T-helper 2 cell treated with Interferon-gamma antibody and Interleukin-4, amounts not matched to agents 5 μg/mL and 100 μg/mL, for 36 hours (primary cell): ENCODE measurements around the gene TMEM181.

Source experiments
- DNase-seq: peaks from one replicate; pipeline ENCODE4 v3.0.0; 2021; ENCODE audit warnings: low spot score
- H3K27ac Mint-ChIP-seq: one replicate; pipeline ENCODE4 v1.8.0; 2021; ENCODE audit warnings: mild to moderate bottlenecking, mixed read lengths
- H3K27me3 Mint-ChIP-seq: one replicate; pipeline ENCODE4 v1.8.0; 2021; ENCODE audit warnings: low read depth, mixed read lengths
- H3K36me3 Mint-ChIP-seq: one replicate; pipeline ENCODE4 v1.8.0; 2021; ENCODE audit warnings: low read depth, mixed read lengths
- H3K4me1 Mint-ChIP-seq: one replicate; pipeline ENCODE4 v1.8.0; 2021; ENCODE audit warnings: low read depth, mixed read lengths
- H3K4me3 Mint-ChIP-seq: one replicate; pipeline ENCODE4 v1.8.0; 2022; ENCODE audit warnings: mild to moderate bottlenecking, moderate library complexity, mixed read lengths
- H3K9me3 Mint-ChIP-seq: one replicate; pipeline ENCODE4 v1.8.0; 2021; ENCODE audit warnings: mixed read lengths

TMEM181 gene

GRCh38 chr6:158561938-158562337, 2.0 kb downstream of the TMEM181 start:
- DNase-seq: no peak
- H3K27ac Mint-ChIP-seq: no peak overlapping the region
- H3K4me1 Mint-ChIP-seq: peaks cover 55% of the 10 kb centered on the region
- H3K4me3 Mint-ChIP-seq: peak overlapping the region; percentile 99
- peaks cover 19% of the 10 kb centered on the region for H3K36me3 Mint-ChIP-seq
- peaks cover 3% of the 10 kb centered on the region for H3K27me3 Mint-ChIP-seq
- no peaks in the 10 kb centered on the region for H3K9me3 Mint-ChIP-seq

GRCh38 chr6:158564243-158565121, 4.6 kb downstream of the TMEM181 start:
- peak overlapping the region; percentile 70 for H3K27ac Mint-ChIP-seq

GRCh38 chr6:158565122-158565429, 5.2 kb downstream of the TMEM181 start:
- Mint-ChIP-seq H3K27ac (peak overlapping the region; percentile 70), H3K4me3 (peak overlapping the region; percentile 42), H3K4me1 (peaks cover 70% of the 10 kb centered on the region), H3K9me3 (no peaks in the 10 kb centered on the region), H3K36me3 (peaks cover 21% of the 10 kb centered on the region), H3K27me3 (no peaks in the 10 kb centered on the region)
- DNase-seq: no peak

More at GRCh38 chr6:158564243-158565121, 4.6 kb downstream of the TMEM181 start:
- DNase-seq: no peak
- H3K9me3 Mint-ChIP-seq: no peaks in the 10 kb centered on the region
- H3K36me3 Mint-ChIP-seq: peaks cover 21% of the 10 kb centered on the region
- H3K27me3 Mint-ChIP-seq: no peaks in the 10 kb centered on the region
- peak overlapping the region; percentile 54 for H3K4me3 Mint-ChIP-seq
- peaks cover 70% of the 10 kb centered on the region for H3K4me1 Mint-ChIP-seq

GRCh38 chr6:158565482-158566040, 5.7 kb downstream of the TMEM181 start:
- Mint-ChIP-seq H3K27me3 (no peaks in the 10 kb centered on the region), H3K4me1 (peaks cover 70% of the 10 kb centered on the region), H3K9me3 (no peaks in the 10 kb centered on the region), H3K4me3 (peak overlapping the region; percentile 42), H3K27ac (peak overlapping the region; percentile 95), H3K36me3 (peaks cover 24% of the 10 kb centered on the region)
- no peak for DNase-seq

- no peak for DNase-seq
- H3K27ac Mint-ChIP-seq: peak overlapping the region; percentile 95
- peak overlapping the region; percentile 15 for H3K4me3 Mint-ChIP-seq
- H3K4me1 Mint-ChIP-seq: peaks cover 63% of the 10 kb centered on the region
- no peaks in the 10 kb centered on the region for H3K9me3 Mint-ChIP-seq
- peaks cover 24% of the 10 kb centered on the region for H3K36me3 Mint-ChIP-seq
- H3K27me3 Mint-ChIP-seq: no peaks in the 10 kb centered on the region
Measured at GRCh38 chr6:158566207-158566818, 6.4 kb downstream of the TMEM181 start.

GRCh38 chr6:158567152-158567551, 7.3 kb downstream of the TMEM181 start:
- H3K36me3 Mint-ChIP-seq: peaks cover 24% of the 10 kb centered on the region
- no peak for DNase-seq
- H3K27ac Mint-ChIP-seq: peak overlapping the region; percentile 95
- H3K9me3 Mint-ChIP-seq: no peaks in the 10 kb centered on the region
- no peaks in the 10 kb centered on the region for H3K27me3 Mint-ChIP-seq
- peaks cover 57% of the 10 kb centered on the region for H3K4me1 Mint-ChIP-seq
- H3K4me3 Mint-ChIP-seq: peak overlapping the region; percentile 83

- H3K9me3 Mint-ChIP-seq: no peaks in the 10 kb centered on the region
- peak overlapping the region; percentile 95 for H3K27ac Mint-ChIP-seq
- no peak for DNase-seq
- H3K27me3 Mint-ChIP-seq: no peaks in the 10 kb centered on the region
- peaks cover 26% of the 10 kb centered on the region for H3K36me3 Mint-ChIP-seq
- H3K4me3 Mint-ChIP-seq: peak overlapping the region; percentile 83
- peaks cover 56% of the 10 kb centered on the region for H3K4me1 Mint-ChIP-seq
Measured at GRCh38 chr6:158567871-158568401, 8.0 kb downstream of the TMEM181 start.

GRCh38 chr6:158568549-158568948, 8.7 kb downstream of the TMEM181 start:
- no peaks in the 10 kb centered on the region for H3K27me3 Mint-ChIP-seq
- H3K36me3 Mint-ChIP-seq: peaks cover 29% of the 10 kb centered on the region
- H3K9me3 Mint-ChIP-seq: no peaks in the 10 kb centered on the region
- DNase-seq: no peak
- H3K27ac Mint-ChIP-seq: peak overlapping the region; percentile 95
- H3K4me3 Mint-ChIP-seq: peak overlapping the region; percentile 83
- peaks cover 58% of the 10 kb centered on the region for H3K4me1 Mint-ChIP-seq

- Mint-ChIP-seq H3K27me3 (no peaks in the 10 kb centered on the region), H3K36me3 (peaks cover 27% of the 10 kb centered on the region), H3K27ac (peak overlapping the region; percentile 77), H3K4me3 (no peak overlapping the region), H3K4me1 (peaks cover 60% of the 10 kb centered on the region), H3K9me3 (no peaks in the 10 kb centered on the region)
- DNase-seq: no peak
Measured at GRCh38 chr6:158569036-158569435, 9.1 kb downstream of the TMEM181 start.

GRCh38 chr6:158570681-158570962, 10.7 kb downstream of the TMEM181 start:
- H3K27ac Mint-ChIP-seq: peak overlapping the region; percentile 77
- H3K36me3 Mint-ChIP-seq: peaks cover 30% of the 10 kb centered on the region
- DNase-seq: no peak
- H3K4me1 Mint-ChIP-seq: peaks cover 56% of the 10 kb centered on the region
- no peaks in the 10 kb centered on the region for H3K9me3 Mint-ChIP-seq
- no peaks in the 10 kb centered on the region for H3K27me3 Mint-ChIP-seq
- H3K4me3 Mint-ChIP-seq: no peak overlapping the region

GRCh38 chr6:158571826-158572652, 12.1 kb downstream of the TMEM181 start:
- H3K4me3 Mint-ChIP-seq: no peak overlapping the region

GRCh38 chr6:158572653-158573541, 13.0 kb downstream of the TMEM181 start:
- H3K9me3 Mint-ChIP-seq: peaks cover 7% of the 10 kb centered on the region
- H3K4me1 Mint-ChIP-seq: peaks cover 52% of the 10 kb centered on the region
- DNase-seq: no peak
- no peak overlapping the region for H3K4me3 Mint-ChIP-seq
- no peaks in the 10 kb centered on the region for H3K27me3 Mint-ChIP-seq
- peak overlapping the region; percentile 38 for H3K27ac Mint-ChIP-seq
- H3K36me3 Mint-ChIP-seq: peaks cover 48% of the 10 kb centered on the region

More at GRCh38 chr6:158571826-158572652, 12.1 kb downstream of the TMEM181 start:
- H3K36me3 Mint-ChIP-seq: peaks cover 42% of the 10 kb centered on the region
- no peak overlapping the region for H3K27ac Mint-ChIP-seq
- DNase-seq: no peak
- H3K4me1 Mint-ChIP-seq: peaks cover 53% of the 10 kb centered on the region
- no peaks in the 10 kb centered on the region for H3K27me3 Mint-ChIP-seq
- peaks cover 2% of the 10 kb centered on the region for H3K9me3 Mint-ChIP-seq

- peaks cover 54% of the 10 kb centered on the region for H3K36me3 Mint-ChIP-seq
- no peak for DNase-seq
- no peak overlapping the region for H3K4me3 Mint-ChIP-seq
- H3K9me3 Mint-ChIP-seq: peaks cover 7% of the 10 kb centered on the region
- H3K4me1 Mint-ChIP-seq: peaks cover 48% of the 10 kb centered on the region
- no peaks in the 10 kb centered on the region for H3K27me3 Mint-ChIP-seq
- no peak overlapping the region for H3K27ac Mint-ChIP-seq
Measured at GRCh38 chr6:158573542-158573931, 13.6 kb downstream of the TMEM181 start.
